Liver (tissue), 9 donors: ENCODE data around the gene TPRA1. TPM values are rescaled to one million over a fixed set of nuclear protein-coding genes. Genes with fewer than 3 reads are reported as not detected.
A peak's percentile ranks its signal among the peaks of the same experiment; 100 is the strongest.

Experiments used
- DNase-seq: peaks from one replicate; pipeline ENCODE4 v3.0.0-alpha.2; 2017; ENCODE audit warnings: low spot score
- H3K27ac ChIP-seq, 2 donors: one replicate each; pipeline ENCODE4 v1.7.0; 2013; ENCODE audit warnings: inconsistent platforms in 2 of 2, low read length in 2 of 2, control low read depth in 1 of 2, low read depth in 1 of 2, mild to moderate bottlenecking in 1 of 2
- H3K27me3 ChIP-seq, 4 donors: one replicate each; pipeline versions ENCODE4 v1.6.1 to v1.7.0; 2013; ENCODE audit warnings: low read length in 3 of 4, inconsistent platforms in 1 of 4, mild to moderate bottlenecking in 1 of 4, moderate library complexity in 1 of 4; ENCODE audit not compliant: control insufficient read depth in 4 of 4, insufficient read depth in 4 of 4
- H3K36me3 ChIP-seq, 4 donors: one replicate each; pipeline versions ENCODE4 v1.6.1 to v1.7.0; 2013; ENCODE audit warnings: low read length in 3 of 4, mild to moderate bottlenecking in 3 of 4, low read depth in 1 of 4, moderate library complexity in 1 of 4; ENCODE audit not compliant: control insufficient read depth in 4 of 4, insufficient read depth in 3 of 4
- H3K4me1 ChIP-seq, 4 donors: one replicate each; pipeline versions ENCODE4 v1.6.1 to v1.7.0; 2013; ENCODE audit warnings: low read length in 3 of 4, mild to moderate bottlenecking in 3 of 4, moderate library complexity in 1 of 4; ENCODE audit not compliant: control insufficient read depth in 4 of 4, insufficient read depth in 4 of 4
- H3K4me3 ChIP-seq, 3 donors: one replicate each; pipeline versions ENCODE4 v1.6.1 to v1.7.0; 2013; ENCODE audit warnings: low read length in 3 of 3, control low read depth in 1 of 3, low read depth in 1 of 3, mild to moderate bottlenecking in 1 of 3
- H3K9ac ChIP-seq, 2 donors: one replicate each; pipeline ENCODE4 v1.7.0; 2013; ENCODE audit warnings: low read length in 2 of 2, mild to moderate bottlenecking in 2 of 2, moderate library complexity in 2 of 2, control low read depth in 1 of 2, low read depth in 1 of 2
- H3K9me3 ChIP-seq, 4 donors: one replicate each; pipeline versions ENCODE4 v1.6.1 to v1.7.0; 2013; ENCODE audit warnings: low read length in 3 of 4; ENCODE audit not compliant: control insufficient read depth in 4 of 4
- ATF3 ChIP-seq: IDR thresholded peaks from 2 replicates; pipeline ENCODE4 v1.6.1; 2016; ENCODE audit warnings: antibody characterized with exemption
- CTCF ChIP-seq: fragments of 150-350 bp; IDR thresholded peaks from 2 replicates; pipeline ENCODE4 v1.5.1; 2017; ENCODE audit warnings: improper control_type of control experiment, low read depth, low read length; ENCODE audit not compliant: missing input control
- EGR1 ChIP-seq, 2 donors: IDR thresholded peaks; 2 replicates each; pipeline ENCODE4 v1.6.1; 2016 to 2018; ENCODE audit warnings: antibody characterized with exemption in 2 of 2, low read depth in 2 of 2
- FOXA1 ChIP-seq: IDR thresholded peaks from 2 replicates; pipeline ENCODE4 v1.6.1; 2016; ENCODE audit warnings: antibody characterized with exemption
- FOXA2 ChIP-seq: IDR thresholded peaks from 2 replicates; pipeline ENCODE4 v1.6.1; 2016; ENCODE audit warnings: antibody characterized with exemption
- GABPA ChIP-seq, 2 donors: IDR thresholded peaks in 1 of 2; conservative IDR thresholded peaks in 1 of 2; 2 replicates each; pipeline ENCODE4 v1.6.1; 2016; ENCODE audit warnings: antibody characterized with exemption in 2 of 2, mild to moderate bottlenecking in 1 of 2, moderate library complexity in 1 of 2
- HNF4A ChIP-seq, 2 donors: conservative IDR thresholded peaks; 2 replicates each; pipeline ENCODE4 v1.6.1; 2016; ENCODE audit warnings: antibody characterized with exemption in 2 of 2, mild to moderate bottlenecking in 2 of 2
- HNF4G ChIP-seq: IDR thresholded peaks from 2 replicates; pipeline ENCODE4 v1.6.1; 2016; ENCODE audit warnings: antibody characterized with exemption
- JUND ChIP-seq, 2 donors: IDR thresholded peaks; 2 replicates each; pipeline ENCODE4 v1.6.1; 2016; ENCODE audit warnings: antibody characterized with exemption in 2 of 2
- MAX ChIP-seq: IDR thresholded peaks from 2 replicates; pipeline ENCODE4 v1.6.1; 2016; ENCODE audit warnings: antibody characterized with exemption
- NR2F2 ChIP-seq: IDR thresholded peaks from 2 replicates; pipeline ENCODE4 v1.6.1; 2016; ENCODE audit warnings: antibody characterized with exemption
- RAD21 ChIP-seq, 2 donors: IDR thresholded peaks; 2 replicates each; pipeline ENCODE4 v1.6.1; 2016; ENCODE audit warnings: antibody characterized with exemption in 2 of 2, mild to moderate bottlenecking in 2 of 2
- REST ChIP-seq: IDR thresholded peaks from 2 replicates; pipeline ENCODE4 v1.6.1; 2016; ENCODE audit warnings: antibody characterized with exemption, mild to moderate bottlenecking
- RXRA ChIP-seq, 2 donors: IDR thresholded peaks; 2 replicates each; pipeline ENCODE4 v1.6.1; 2017 to 2018; ENCODE audit warnings: antibody characterized with exemption in 2 of 2, mild to moderate bottlenecking in 1 of 2
- SP1 ChIP-seq: IDR thresholded peaks from 2 replicates; pipeline ENCODE4 v1.6.1; 2018; ENCODE audit warnings: antibody characterized with exemption, mild to moderate bottlenecking
- TAF1 ChIP-seq: conservative IDR thresholded peaks from 2 replicates; pipeline ENCODE4 v1.6.1; 2016; ENCODE audit warnings: antibody characterized with exemption, mild to moderate bottlenecking
- YY1 ChIP-seq: IDR thresholded peaks from 2 replicates; pipeline ENCODE4 v1.6.1; 2016; ENCODE audit warnings: antibody characterized with exemption, mild to moderate bottlenecking
- ZBTB33 ChIP-seq: IDR thresholded peaks from 2 replicates; pipeline ENCODE4 v1.6.1; 2016; ENCODE audit warnings: antibody characterized with exemption
- WGBS: extraction: QIAGEN DNeasy Blood & Tissue Kit; methylation state at CpG from one replicate; pipeline ENCODE4 v1.1.7; 2013; 5-methylcytosine and 5-hydroxymethylcytosine counted together
- polyA plus RNA-seq, 2 donors: library from polyadenylated mRNA; stranded (reverse) in 1 of 2; unstranded in 1 of 2; fragments of 200-250 nt in 1 of 2; fragments of >200 nt in 1 of 2; fragmentation: Nextera tagmentation in 1 of 2; extraction: Ambion mirVana in 1 of 2; gene quantifications; one replicate each; pipeline versions ENCODE4 v1.2.1 to v1.2.3, GENCODE V29; 2013 to 2015
- total RNA-seq, 2 donors: library from RNA; depleted of rRNA; stranded (reverse); fragments of >200 nt; gene quantifications; one replicate each; pipeline ENCODE4 v1.2.3, GENCODE V29; 2014
- donor health status: healthy.
- donor health status: healthy.
- donor health status: healthy.
- donor health status: healthy.
- donor health status: healthy.

Gene TPRA1
- total and polyA plus RNA-seq, 4 donors, result 17.3 to 27.1 (median 21.3) TPM

GRCh38 chr3:127589600-127590281 lies 792 bp downstream of the TPRA1 start:
- H3K4me1 ChIP-seq, result peaks cover 5 to 29% (median 23%) of the 10 kb centered on the region in 4 donors
- TF ChIP-seq HNF4A (conservative IDR thresholded peaks at IDR 0.05), result no peak
- TF ChIP-seq FOXA1, result no peak
- TF ChIP-seq ATF3, result no peak
- no peak for TF ChIP-seq RXRA (IDR thresholded peaks at IDR 0.05)
- TF ChIP-seq GABPA (IDR thresholded peaks at IDR 0.05 in 1 of 2, conservative IDR thresholded peaks at IDR 0.05 in 1 of 2), result no peak
- no peak for TF ChIP-seq RAD21 (IDR thresholded peaks at IDR 0.05)
- no peak for TF ChIP-seq HNF4G
- TF ChIP-seq REST, result no peak
- no peak for TF ChIP-seq YY1
- no peak for TF ChIP-seq TAF1
- no peak for TF ChIP-seq EGR1 (IDR thresholded peaks at IDR 0.05; ENCODE audit: low read depth in 2 of 2)
- no peak for TF ChIP-seq CTCF
- TF ChIP-seq NR2F2, result no peak
- no peak for TF ChIP-seq MAX
- no peak for TF ChIP-seq JUND (IDR thresholded peaks at IDR 0.05)
- TF ChIP-seq ZBTB33, result no peak
- no peak for TF ChIP-seq SP1
- no peak for TF ChIP-seq FOXA2
- peak overlapping the region; percentile 72 to 86 (median 85) for H3K4me3 ChIP-seq
- no peaks in the 10 kb centered on the region for H3K36me3 ChIP-seq
- H3K9ac ChIP-seq, result peak overlapping the region; percentile 69 to 93
- DNase-seq, result no peak
- peak overlapping the region; percentile 88 for H3K27ac ChIP-seq
- H3K9me3 ChIP-seq, result no peaks in the 10 kb centered on the region
- H3K27me3 ChIP-seq, result no peaks in the 10 kb centered on the region
- WGBS, result under 1% methylated on average over 56 of the region's 56 CpGs
